ENCODE data around the gene RHPN2. TPM values are rescaled to one million over a fixed set of nuclear protein-coding genes. Genes with fewer than 3 reads are reported as not detected.

RHPN2 gene
- total and polyA plus RNA-seq, 8 donors: 7.5 to 18.9 (median 8.2) TPM

GRCh38 chr19:33062902-33063301 lies 1.8 kb downstream of the RHPN2 start:
- no peaks in the 10 kb centered on the region for H3K9me3 ChIP-seq
- intact Hi-C loops (cut with DNase I): no loop called here
- FAIRE-seq (no peak), ATAC-seq (no peak), DNase-seq (no peak)
- no peaks in the 10 kb centered on the region for H3K27me3 ChIP-seq
- WGBS, 2 donors: 55 to 60% methylated on average over 5 of the region's 5 CpGs
- no peaks in the 10 kb centered on the region for H3K4me1 ChIP-seq
- peak overlapping the region in 2 of 4 donors; percentile 71 to 74 for H3K27ac ChIP-seq
- H3K36me3 ChIP-seq: no peaks in the 10 kb centered on the region
- TF ChIP-seq CTCF (IDR thresholded peaks at IDR 0.05): no peak
- H3K4me3 ChIP-seq: peak overlapping the region in 2 of 4 donors; percentile 63 to 74

GRCh38 chr19:33060586-33060985 lies 4.1 kb downstream of the RHPN2 start:
- Histone ChIP-seq H3K36me3 (no peaks in the 10 kb centered on the region), H3K27me3 (no peaks in the 10 kb centered on the region), H3K4me1 (no peaks in the 10 kb centered on the region), H3K4me3 (no peak overlapping the region), H3K27ac (no peak overlapping the region), H3K9me3 (no peaks in the 10 kb centered on the region)
- no peak for TF ChIP-seq CTCF (IDR thresholded peaks at IDR 0.05)
- intact Hi-C loops (cut with DNase I): no loop called here
- ATAC-seq (no peak), FAIRE-seq (no peak), DNase-seq (no peak)
- 80 to 81% methylated on average over 5 of the region's 5 CpGs for WGBS, 2 donors

GRCh38 chr19:33055718-33056117 lies 9.0 kb downstream of the RHPN2 start:
- ATAC-seq: no peak
- no peak for DNase-seq
- H3K4me3 ChIP-seq: no peak overlapping the region
- H3K36me3 ChIP-seq: no peaks in the 10 kb centered on the region
- peaks cover 0 to 5% (median 4%) of the 10 kb centered on the region in 3 donors for H3K4me1 ChIP-seq
- no peak for FAIRE-seq
- H3K9me3 ChIP-seq: no peaks in the 10 kb centered on the region
- H3K27me3 ChIP-seq: no peaks in the 10 kb centered on the region
- intact Hi-C loops (cut with DNase I): no loop called here
- TF ChIP-seq CTCF (IDR thresholded peaks at IDR 0.05): no peak
- peak overlapping the region in 2 of 4 donors; percentile 84 to 88 for H3K27ac ChIP-seq
- WGBS, 2 donors: 55 to 56% methylated on average over 2 of the region's 2 CpGs

- no peaks in the 10 kb centered on the region for H3K27me3 ChIP-seq
- ATAC-seq (peak in 3 of 4 donors; percentile 66 to 75 (median 66)), DNase-seq (peak in 5 of 6 donors; percentile 38 to 67 (median 56)), FAIRE-seq (no peak)
- H3K4me3 ChIP-seq: no peak overlapping the region
- peaks cover 0 to 7% (median 4%) of the 10 kb centered on the region in 3 donors for H3K4me1 ChIP-seq
- 63% methylated on average over 8 of the region's 8 CpGs for WGBS, 2 donors
- H3K27ac ChIP-seq: peak overlapping the region in 2 of 4 donors; percentile 84 to 88
- no peak for TF ChIP-seq CTCF (IDR thresholded peaks at IDR 0.05)
- no peaks in the 10 kb centered on the region for H3K36me3 ChIP-seq
- no peaks in the 10 kb centered on the region for H3K9me3 ChIP-seq
- intact Hi-C loops (cut with DNase I): no loop called here
Observed at GRCh38 chr19:33054623-33055022, 10.1 kb downstream of the RHPN2 start.

GRCh38 chr19:33052352-33052972 lies 12.2 kb downstream of the RHPN2 start:
- FAIRE-seq: no peak
- H3K4me1 ChIP-seq: peaks cover 0 to 13% (median 4%) of the 10 kb centered on the region in 3 donors
- ATAC-seq: peak; percentile 43 to 64 (median 57)

More at GRCh38 chr19:33052352-33052972, 12.2 kb downstream of the RHPN2 start:
- no peaks in the 10 kb centered on the region for H3K27me3 ChIP-seq
- TF ChIP-seq CTCF (IDR thresholded peaks at IDR 0.05): no peak
- 51 to 58% methylated on average over 8 of the region's 8 CpGs for whole genome bisulfite sequencing, 2 donors
- H3K27ac ChIP-seq: peak overlapping the region; percentile 16 to 88 (median 50)
- no peaks in the 10 kb centered on the region for H3K36me3 ChIP-seq
- H3K9me3 ChIP-seq: no peaks in the 10 kb centered on the region
- intact Hi-C loops (cut with DNase I): no loop called here
- peak in 3 of 6 donors; percentile 13 to 26 (median 25) for DNase-seq
- H3K4me3 ChIP-seq: no peak overlapping the region

All from pancreas (tissue), 10 donors.